Gastroesophageal sphincter (tissue), 3 donors: ENCODE results near the gene CCDC178.

ENCODE experiments used
- POLR2A ChIP-seq, 2 donors: fragments of 450-650 bp; IDR thresholded peaks; one replicate each; pipeline ENCODE4 v1.6.1; 2017; ENCODE audit warnings: antibody characterized with exemption in 2 of 2, mild to moderate bottlenecking in 2 of 2, moderate library complexity in 1 of 2
- POLR2AphosphoS5 ChIP-seq: sonication (generic); formaldehyde crosslinking; IDR thresholded peaks from one replicate; pipeline ENCODE4 v1.6.1; 2017; ENCODE audit warnings: antibody characterized with exemption
- TF ChIP-seq, protein P1 (sequence below), 4 experiments: fragments of 200-600 bp in 2 of 4; fragments of 450-650 bp in 2 of 4; sonication (generic) in 1 of 4; IDR thresholded peaks; one replicate each; pipeline ENCODE4 v1.5.1; 2017 to 2019; ENCODE audit warnings: antibody characterized with exemption in 4 of 4, mild to moderate bottlenecking in 2 of 4, moderate library complexity in 2 of 4

DNA sequence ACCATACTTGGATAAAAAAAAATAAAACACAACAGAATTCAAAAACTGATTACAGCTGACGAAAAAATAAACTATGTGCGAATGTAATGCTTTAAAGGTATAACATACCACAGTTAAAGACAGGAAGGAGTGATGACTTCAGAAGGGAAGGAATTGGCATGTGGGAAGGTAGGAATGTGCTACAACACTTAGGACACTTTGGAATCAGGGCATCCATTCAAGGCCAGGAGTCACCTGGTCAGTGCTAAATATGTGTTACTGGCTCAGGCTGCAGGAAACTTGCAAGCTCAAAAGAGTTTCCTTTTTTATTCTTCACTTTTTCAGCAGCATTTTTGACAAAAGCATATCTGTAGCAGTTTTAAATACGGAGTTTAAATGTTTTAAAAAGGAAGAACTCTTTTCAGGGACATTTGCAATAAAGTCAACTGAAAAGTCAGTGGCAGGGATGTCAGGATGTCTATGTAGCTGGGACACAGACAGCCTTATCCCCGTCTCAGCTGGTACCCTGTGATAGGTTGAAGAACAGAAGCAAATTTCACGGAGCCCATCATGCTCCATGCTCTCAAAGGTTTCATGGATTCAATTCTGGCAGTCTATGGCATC lies 529.7 kb downstream of the CCDC178 start:
- TF ChIP-seq, protein P1, sequence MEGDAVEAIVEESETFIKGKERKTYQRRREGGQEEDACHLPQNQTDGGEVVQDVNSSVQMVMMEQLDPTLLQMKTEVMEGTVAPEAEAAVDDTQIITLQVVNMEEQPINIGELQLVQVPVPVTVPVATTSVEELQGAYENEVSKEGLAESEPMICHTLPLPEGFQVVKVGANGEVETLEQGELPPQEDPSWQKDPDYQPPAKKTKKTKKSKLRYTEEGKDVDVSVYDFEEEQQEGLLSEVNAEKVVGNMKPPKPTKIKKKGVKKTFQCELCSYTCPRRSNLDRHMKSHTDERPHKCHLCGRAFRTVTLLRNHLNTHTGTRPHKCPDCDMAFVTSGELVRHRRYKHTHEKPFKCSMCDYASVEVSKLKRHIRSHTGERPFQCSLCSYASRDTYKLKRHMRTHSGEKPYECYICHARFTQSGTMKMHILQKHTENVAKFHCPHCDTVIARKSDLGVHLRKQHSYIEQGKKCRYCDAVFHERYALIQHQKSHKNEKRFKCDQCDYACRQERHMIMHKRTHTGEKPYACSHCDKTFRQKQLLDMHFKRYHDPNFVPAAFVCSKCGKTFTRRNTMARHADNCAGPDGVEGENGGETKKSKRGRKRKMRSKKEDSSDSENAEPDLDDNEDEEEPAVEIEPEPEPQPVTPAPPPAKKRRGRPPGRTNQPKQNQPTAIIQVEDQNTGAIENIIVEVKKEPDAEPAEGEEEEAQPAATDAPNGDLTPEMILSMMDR (IDR thresholded peaks at IDR 0.05), result no peak
- TF ChIP-seq POLR2AphosphoS5, result no peak
- no peak for TF ChIP-seq POLR2A (IDR thresholded peaks at IDR 0.05)
